SU-DHL-6 (cell line): ENCODE measurements around the gene SEC23B.

Experiments used
- H2AFZ ChIP-seq: fragments of 200-600 bp; sonication (generic); 2 replicates; pipeline ENCODE4 v1.6.1; 2014; ENCODE audit warnings: low read depth, mild to moderate bottlenecking, moderate library complexity, mixed read lengths, antibody characterized with exemption, low read length; ENCODE audit not compliant: severe bottlenecking
- H3F3A ChIP-seq: fragments of 200-600 bp; shearing (Covaris generic); 2 replicates; pipeline ENCODE4 v1.6.0; 2016; ENCODE audit warnings: antibody characterized with exemption, mild to moderate bottlenecking; ENCODE audit not compliant: insufficient read depth
- H3K27ac ChIP-seq: fragments of 200-600 bp; sonication (generic); 2 replicates; pipeline ENCODE4 v1.5.1; 2016; ENCODE audit warnings: low read depth, mild to moderate bottlenecking, low read length, moderate library complexity, mixed read lengths
- H3K27me3 ChIP-seq: fragments of 200-600 bp; sonication (generic), shearing (Covaris generic); 2 replicates; pipeline ENCODE4 v1.6.0; 2014; ENCODE audit warnings: mild to moderate bottlenecking, low read length
- H3K36me3 ChIP-seq: fragments of 200-600 bp; sonication (generic); 2 replicates; pipeline ENCODE4 v1.6.1; 2014; ENCODE audit warnings: mild to moderate bottlenecking, low read length, mixed read lengths
- H3K4me2 ChIP-seq: fragments of 300-600, 200-600 bp; shearing (Covaris generic), sonication (generic); 2 replicates; pipeline ENCODE4 v1.6.0; 2014; ENCODE audit warnings: low read length, low read depth, mild to moderate bottlenecking; ENCODE audit not compliant: poor library complexity, severe bottlenecking
- H3K4me3 ChIP-seq: fragments of 200-600 bp; sonication (generic); 2 replicates; pipeline ENCODE4 v1.5.1; 2014; ENCODE audit warnings: antibody characterized with exemption, low read length, mild to moderate bottlenecking, mixed read lengths; ENCODE audit not compliant: insufficient read depth, poor library complexity, severe bottlenecking
- H3K79me2 ChIP-seq: fragments of 200-600 bp; sonication (generic); 2 replicates; pipeline ENCODE4 v1.6.1; 2014; ENCODE audit warnings: mild to moderate bottlenecking, low read length, moderate library complexity; ENCODE audit not compliant: insufficient read depth
- H3K9ac ChIP-seq: fragments of 200-600 bp; sonication (generic); 2 replicates; pipeline ENCODE4 v1.7.0; 2014; ENCODE audit warnings: mild to moderate bottlenecking, low read length
- H3K9me2 ChIP-seq: fragments of 200-600 bp; sonication (generic); replicated peaks from 2 replicates; pipeline ENCODE4 v1.6.1; 2014; ENCODE audit warnings: low read length; ENCODE audit not compliant: insufficient read depth
- H3K9me3 ChIP-seq: fragments of 200-600 bp; sonication (generic); 2 replicates; pipeline ENCODE4 v1.6.1; 2014; ENCODE audit warnings: low read length, mixed read lengths; ENCODE audit not compliant: insufficient read depth
- H4K20me1 ChIP-seq: fragments of 200-600 bp; sonication (generic); 2 replicates; pipeline ENCODE4 v1.6.1; 2014; ENCODE audit warnings: low read depth, mild to moderate bottlenecking, antibody characterized with exemption, low read length, moderate library complexity, mixed read lengths
- CTCF ChIP-seq: fragments of 200-600 bp; sonication (generic); IDR thresholded peaks from one replicate; pipeline ENCODE4 v1.5.1; 2017; ENCODE audit warnings: antibody characterized with exemption, mild to moderate bottlenecking, low read length, moderate library complexity; ENCODE audit not compliant: insufficient read depth, poor library complexity, severe bottlenecking
- EZH2phosphoT487 ChIP-seq: fragments of 200-600 bp; sonication (generic), shearing (Covaris generic); conservative IDR thresholded peaks from 2 replicates; pipeline ENCODE4 v1.6.1; 2018; ENCODE audit warnings: mild to moderate bottlenecking, antibody characterized with exemption, low read length, moderate library complexity, mixed read lengths

Gene SEC23B

GRCh38 chr20:18553746-18554145, 46.0 kb downstream of the SEC23B start:
- no peak overlapping the region for H3K4me3 ChIP-seq
- H3K9me2 ChIP-seq, result no peaks in the 10 kb centered on the region
- H3K79me2 ChIP-seq, result no peaks in the 10 kb centered on the region
- no peak overlapping the region for H2AFZ ChIP-seq
- no peaks in the 10 kb centered on the region for H3K9me3 ChIP-seq
- H3K36me3 ChIP-seq, result peaks cover 27% of the 10 kb centered on the region; the same call in 1 of the 2 replicates
- H3K27ac ChIP-seq, result no peak overlapping the region
- TF ChIP-seq CTCF (no peak), EZH2phosphoT487 (no peak)
- H3K9ac ChIP-seq, result no peak overlapping the region
- no peak overlapping the region for H3K4me2 ChIP-seq
- no peaks in the 10 kb centered on the region for H3K27me3 ChIP-seq
- H3F3A ChIP-seq, result no peaks in the 10 kb centered on the region
- no peaks in the 10 kb centered on the region for H4K20me1 ChIP-seq

GRCh38 chr20:18566892-18567738, 59.4 kb downstream of the SEC23B start, which contains the start of gene SMIM26:
Gene SMIM26, plus strand, starts transcription at chr20:18567432. Its CDS starts 47 bp downstream, at chr20:18567479.
- Histone ChIP-seq H3F3A (peaks cover 13% of the 10 kb centered on the region), H3K27ac (peak within 1 kb of the TSS; percentile 35), H3K9ac (peak within 1 kb of the TSS; percentile 72), H3K4me3 (peak within 1 kb of the TSS; percentile 68), H3K9me2 (no peaks in the 10 kb centered on the region), H3K79me2 (peaks cover 18% of the 10 kb centered on the region), H3K36me3 (0 out of 2 replicates have a peak, but pooled peaks cover 2% of the 10 kb centered on the region), H2AFZ (peak within 1 kb of the TSS; percentile 88), H3K9me3 (no peaks in the 10 kb centered on the region), H4K20me1 (no peaks in the 10 kb centered on the region), H3K27me3 (no peaks in the 10 kb centered on the region), H3K4me2 (peak within 1 kb of the TSS; percentile 100)
- TF ChIP-seq EZH2phosphoT487 (no peak), CTCF (no peak)

- Histone ChIP-seq H3K36me3 (no peaks in the 10 kb centered on the region), H3K4me2 (peak overlapping the region; percentile 100), H3K4me3 (peak overlapping the region; percentile 68), H3K27ac (peak overlapping the region; percentile 12; the same call in 1 of the 2 replicates), H3F3A (peaks cover 13% of the 10 kb centered on the region), H2AFZ (peak overlapping the region; percentile 46), H3K9me2 (no peaks in the 10 kb centered on the region), H4K20me1 (no peaks in the 10 kb centered on the region), H3K9ac (peak overlapping the region; percentile 72), H3K27me3 (no peaks in the 10 kb centered on the region), H3K79me2 (peaks cover 18% of the 10 kb centered on the region), H3K9me3 (no peaks in the 10 kb centered on the region)
- TF ChIP-seq CTCF, result no peak
- TF ChIP-seq EZH2phosphoT487, result no peak
Measured at GRCh38 chr20:18567739-18568091, 60.0 kb downstream of the SEC23B start.
